Epidermal melanocyte (primary cell): ENCODE results near the gene SKOR2.

ENCODE experiments used
- DNase-seq: peaks from one replicate; pipeline ENCODE4 v3.0.0; 2011; ENCODE audit warnings: low spot score; ENCODE audit not compliant: insufficient read length

SKOR2 gene

DNA sequence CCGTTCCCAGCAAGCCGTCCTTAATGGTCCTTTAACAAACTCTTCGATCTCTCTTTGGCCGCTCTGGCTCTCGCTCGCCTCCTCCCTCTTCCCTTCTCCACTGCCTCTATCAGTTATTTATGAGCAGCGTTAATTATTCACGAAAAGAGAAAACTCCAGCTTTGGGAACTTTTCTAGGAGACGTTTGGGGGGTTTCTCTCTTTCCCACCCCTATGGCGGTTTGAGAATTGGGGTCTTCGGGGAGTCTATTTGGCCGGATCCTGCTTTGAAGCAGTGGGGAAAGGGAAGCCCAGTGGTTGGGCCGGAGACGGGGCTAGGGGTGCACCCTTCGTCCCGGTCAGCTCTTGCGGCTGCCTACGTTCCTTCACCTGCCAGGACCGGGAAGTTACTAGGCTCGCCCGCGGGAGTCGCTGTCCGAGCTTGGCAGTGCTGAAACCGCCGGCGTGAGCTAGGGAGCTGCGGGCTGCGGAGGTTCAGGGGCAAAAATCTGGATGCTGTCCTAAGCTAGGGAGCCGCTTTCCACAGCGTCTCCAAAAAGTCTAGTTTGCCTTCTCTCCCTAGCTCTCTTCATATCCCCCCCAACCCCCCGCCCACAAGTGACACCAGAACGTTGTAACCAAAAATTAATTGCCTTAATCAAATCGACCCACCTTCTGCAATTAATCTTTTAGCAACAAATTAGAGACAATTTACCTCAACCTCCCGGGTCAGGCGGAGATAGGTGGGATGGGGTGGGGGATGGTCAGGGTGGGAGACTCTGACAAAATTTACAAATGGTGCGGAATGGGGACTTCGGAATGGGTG lies 8.9 kb upstream of the SKOR2 start:
- DNase-seq, result no peak

DNA sequence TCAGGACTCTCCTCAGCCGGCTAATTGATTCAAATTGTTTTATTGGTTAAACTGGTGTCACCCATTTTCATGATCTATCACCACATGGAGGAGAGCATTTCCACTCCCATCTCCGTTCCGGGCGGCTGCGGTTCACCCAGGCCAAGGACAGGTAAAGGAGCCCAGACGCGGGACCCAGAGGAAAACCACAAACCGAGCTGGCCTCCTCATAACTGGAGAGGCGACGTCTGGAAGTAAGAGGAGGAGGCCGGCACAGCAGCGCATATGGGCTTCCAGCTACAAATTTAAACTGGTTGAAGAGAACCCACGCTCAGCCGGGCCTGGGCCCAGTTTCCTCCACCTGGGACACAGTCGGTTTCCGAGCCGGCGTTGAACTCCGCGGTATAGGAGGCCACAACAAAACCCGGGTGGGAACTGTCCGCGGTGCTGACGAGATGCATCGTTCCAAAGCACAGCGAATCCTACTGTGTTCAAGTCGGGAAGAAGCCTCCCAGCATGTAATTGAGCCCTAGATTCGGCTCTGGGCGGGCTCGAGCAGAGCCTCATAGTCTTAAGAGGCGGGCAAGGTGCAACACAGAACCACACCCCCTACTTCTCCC lies 3.0 kb upstream of the SKOR2 start:
- no peak for DNase-seq

DNA sequence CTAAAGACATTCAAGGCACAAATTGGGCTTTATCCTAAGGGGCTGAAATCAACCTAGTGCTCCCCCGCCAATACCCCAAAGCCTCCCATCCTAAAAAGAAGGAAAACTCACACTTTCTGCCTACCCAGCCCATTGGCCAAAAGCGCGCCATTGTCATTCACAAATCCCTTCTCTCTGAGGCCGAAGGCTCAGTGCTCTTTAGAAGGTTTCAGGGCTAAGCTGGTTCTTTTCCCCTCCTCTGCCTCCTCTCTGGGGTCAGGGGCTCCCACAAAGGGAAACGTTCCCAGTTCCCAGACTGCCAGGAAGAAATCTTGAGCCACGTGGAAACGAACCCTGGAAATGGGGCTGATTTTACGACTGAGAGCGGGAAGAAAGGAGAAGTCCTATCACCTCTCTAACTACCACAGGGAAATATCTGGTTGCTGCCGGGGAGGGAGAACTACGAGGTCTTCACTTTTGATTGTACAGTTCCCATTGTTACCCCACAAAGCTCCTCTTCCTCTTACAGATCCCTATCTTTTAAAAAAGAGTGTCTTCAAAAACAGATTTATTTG lies 1.7 kb upstream of the SKOR2 start:
- no peak for DNase-seq

DNA sequence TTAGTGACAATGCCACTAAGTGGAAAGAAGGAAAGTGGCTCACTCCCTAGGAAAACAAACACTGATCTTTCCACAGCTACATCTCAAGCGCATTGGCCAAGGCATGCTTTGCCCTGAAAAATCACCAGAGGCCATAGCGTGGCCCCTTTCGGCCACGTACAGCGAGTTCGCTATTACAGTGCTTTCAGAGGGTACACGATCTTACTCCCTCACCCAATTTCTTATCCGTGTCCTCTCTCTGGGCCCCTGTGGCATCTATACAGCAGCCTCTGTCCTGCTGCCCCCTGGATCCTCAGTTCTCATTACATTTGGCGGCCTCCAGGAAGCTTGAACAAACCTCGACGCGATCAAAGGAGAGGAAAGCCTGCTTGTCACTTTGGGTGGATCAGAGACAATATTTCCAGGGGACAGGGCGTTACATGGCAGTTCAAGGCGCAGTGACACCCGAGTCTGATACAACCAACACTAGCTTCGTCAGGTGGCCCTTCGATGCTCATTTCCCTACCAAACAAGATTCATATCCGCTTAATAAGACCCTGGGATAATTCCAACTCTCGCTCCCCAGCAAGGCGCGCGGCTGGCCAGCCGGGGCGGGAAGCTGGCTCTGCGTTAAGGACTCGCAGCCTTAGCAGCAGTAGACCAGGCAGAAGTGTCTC lies 941 bp downstream of the SKOR2 start:
- no peak for DNase-seq

DNA sequence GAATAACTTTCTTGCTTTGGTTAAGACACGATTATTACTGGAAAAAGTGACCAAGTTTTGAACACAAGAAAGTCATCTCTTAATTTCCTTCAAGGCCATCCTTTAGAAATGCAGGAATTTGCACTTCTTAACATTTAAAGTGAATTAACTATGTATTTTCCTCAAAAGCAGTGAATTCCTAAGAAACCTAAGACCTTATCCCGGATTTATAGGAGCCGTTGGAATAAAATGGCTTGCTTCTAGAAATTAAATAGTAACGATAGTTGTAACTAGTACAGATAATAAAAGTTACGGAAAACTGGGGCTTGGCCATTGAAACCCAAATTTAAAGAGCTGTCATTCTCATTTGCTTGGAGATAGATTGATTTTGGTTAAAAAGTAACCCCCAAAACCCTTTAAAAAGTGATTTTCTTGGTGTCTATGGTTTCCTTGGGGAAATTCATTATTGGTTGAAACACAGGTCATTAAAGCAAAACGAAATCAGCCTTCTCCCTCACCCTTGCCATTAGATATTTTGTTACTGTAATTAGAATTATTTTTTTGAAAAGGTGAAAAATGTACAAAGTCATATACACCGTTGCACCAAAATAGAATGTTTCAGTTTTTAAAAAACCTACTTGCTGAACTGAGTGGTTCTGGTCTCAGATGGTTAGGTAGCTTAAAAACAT lies 2.0 kb downstream of the SKOR2 start:
- DNase-seq, result no peak

DNA sequence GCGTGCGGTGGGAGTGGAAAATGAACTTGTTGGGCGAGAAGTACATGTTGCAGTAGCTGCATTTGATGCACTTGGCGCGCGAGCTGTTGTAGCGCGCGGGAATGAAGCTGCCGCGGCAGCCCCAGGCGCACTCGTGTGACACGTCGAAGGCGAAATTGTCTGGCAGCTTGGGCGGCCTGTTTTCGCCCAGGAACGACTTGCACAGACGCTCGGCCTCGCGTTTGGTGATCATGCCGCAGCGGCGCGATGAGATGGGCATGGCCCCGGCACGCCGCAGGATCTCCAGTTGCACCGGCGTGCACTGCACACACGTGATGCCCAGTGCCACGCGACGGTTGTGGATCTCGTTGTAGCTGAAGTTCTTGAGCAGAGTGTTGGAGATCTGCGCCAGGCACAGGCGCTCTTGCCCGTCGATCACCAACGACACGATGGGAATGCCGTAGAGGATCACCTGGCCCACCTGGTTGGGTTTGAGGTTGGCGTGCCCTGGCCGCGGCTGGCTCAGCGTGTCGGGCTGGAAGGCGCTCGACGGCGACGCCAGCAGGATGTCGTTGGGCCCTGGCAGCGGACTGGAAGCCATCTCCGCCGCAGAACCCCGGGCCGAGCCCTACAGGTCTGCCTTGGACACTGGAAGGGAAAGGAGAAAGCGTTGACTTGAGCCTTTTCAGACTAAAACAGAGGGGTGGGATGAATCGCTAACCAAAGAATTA lies 2.7 kb downstream of the SKOR2 start:
- DNase-seq, result no peak

DNA sequence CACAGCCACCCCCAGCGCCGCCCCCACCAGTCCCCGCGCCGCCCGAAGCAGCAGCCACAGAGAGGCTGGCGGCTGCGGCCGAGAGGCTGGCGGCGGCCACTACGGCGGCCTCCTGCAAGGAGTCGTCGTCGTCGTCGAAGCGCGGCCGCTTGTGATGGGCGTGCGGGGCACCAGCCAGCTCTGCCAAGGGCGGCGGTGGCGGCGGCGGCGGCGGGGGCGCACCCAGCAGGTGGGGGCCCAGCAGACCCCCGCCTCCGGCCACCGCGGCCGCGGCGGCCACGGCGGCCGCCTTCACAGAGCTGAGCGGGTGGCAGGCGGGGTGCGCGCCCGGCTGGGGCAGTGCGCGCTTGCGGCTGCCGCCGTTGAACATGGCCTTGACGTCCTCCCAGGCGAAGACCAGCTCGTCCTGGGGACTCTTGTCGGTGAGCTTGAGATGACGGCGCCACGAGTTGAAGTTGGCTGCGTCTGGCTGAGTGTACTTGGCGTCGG lies 3.3 kb downstream of the SKOR2 start:
- DNase-seq, result no peak

DNA sequence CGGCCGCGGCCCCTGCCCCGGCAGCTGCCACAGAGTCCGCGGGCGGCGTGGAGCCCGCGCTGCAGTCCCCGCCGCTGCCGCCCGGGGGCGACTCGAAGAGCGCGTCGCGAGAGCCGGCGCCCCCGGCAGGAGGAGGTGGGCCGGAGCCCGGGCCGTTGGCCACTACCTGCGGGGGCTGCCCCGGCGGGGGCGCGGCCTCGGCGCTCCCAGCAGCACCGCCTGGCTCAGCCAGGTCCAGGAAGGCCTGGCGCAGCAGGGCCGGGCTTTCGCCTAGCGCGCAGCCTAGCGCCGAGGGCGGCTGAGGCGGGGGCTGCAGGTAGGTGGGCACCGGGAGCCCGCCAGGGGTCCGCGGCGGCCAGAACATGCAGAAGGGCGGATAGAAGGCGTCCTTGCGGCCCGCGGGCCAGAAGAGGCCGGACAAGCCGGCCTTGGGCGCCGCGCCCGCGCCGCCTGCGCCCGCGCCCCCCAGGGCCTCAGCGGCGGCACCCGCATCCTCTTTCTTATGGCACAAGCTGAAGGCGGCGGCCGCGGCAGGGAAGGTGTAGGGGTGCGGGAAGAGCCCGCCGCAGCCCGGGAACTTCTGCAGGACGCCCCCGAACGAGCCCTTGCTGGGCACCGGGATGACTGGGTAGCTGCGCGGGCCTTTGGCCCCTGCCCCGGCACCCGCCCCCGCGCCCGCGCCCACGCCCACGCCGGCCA lies 3.9 kb downstream of the SKOR2 start:
- DNase-seq, result no peak

DNA sequence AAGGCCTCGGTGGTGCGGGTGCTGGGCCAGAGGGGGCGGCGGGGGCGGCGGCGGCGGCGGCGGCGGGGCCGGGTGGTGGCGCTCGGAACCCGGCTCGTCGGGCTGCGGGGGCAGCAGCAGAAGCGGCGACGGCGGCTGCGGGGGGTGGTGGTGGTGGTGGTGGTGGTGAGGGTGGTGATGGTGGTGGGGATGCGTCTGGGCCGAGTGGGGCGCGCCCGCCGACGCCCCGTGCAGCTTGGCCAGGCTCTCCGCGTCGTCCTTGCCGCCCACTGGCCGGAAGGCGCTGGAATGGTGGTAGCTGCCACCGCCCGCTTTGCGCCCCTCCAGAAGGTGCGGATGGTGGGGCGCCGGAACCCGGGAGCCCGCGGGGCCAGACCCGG lies 4.4 kb downstream of the SKOR2 start:
- DNase-seq, result no peak

DNA sequence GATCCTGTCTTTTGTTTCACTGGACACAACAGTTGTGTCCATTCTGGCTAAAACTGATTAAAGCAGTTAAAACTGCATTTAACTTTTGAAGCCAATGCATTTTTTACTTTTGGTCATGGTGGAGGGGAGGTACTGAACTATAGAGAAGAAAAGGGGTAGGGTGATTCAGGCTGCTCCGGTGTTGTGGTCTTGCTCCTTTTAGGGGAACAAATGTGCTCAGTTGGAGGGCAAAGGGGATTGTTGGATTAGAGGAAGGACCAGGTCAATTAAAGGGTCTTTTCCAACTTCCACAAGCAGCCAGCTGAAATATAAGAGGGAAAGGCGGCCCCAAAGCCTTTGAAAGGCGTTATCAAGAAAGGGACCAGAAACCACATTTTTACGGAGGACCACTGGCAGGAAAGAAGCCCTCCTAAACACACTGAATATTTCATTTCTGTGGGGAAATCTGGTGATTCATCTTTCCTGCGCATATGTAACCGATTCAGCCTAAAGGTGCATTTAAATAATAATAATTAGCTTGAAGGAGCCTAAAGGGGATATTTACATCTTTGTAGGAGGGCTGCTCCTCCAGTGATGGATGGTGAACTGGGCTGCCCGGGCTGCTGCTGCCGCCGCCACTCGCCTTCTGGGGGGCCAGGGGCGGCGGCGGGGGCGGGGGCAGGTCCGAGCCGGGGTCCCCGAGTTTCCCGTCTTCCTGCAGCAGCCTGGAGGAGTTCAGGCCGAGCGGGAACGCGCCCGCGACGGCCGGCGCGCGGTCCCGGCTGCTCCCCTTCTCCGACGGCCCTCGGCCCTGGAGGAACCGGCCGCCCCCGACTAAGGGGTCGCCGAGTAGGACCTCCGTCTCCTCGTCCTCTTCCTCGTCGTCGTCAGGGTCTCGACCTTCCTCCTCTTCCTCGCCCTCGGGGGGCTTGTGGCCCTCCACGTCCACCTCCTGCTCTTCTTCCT lies 5.2 kb downstream of the SKOR2 start:
- no peak for DNase-seq

DNA sequence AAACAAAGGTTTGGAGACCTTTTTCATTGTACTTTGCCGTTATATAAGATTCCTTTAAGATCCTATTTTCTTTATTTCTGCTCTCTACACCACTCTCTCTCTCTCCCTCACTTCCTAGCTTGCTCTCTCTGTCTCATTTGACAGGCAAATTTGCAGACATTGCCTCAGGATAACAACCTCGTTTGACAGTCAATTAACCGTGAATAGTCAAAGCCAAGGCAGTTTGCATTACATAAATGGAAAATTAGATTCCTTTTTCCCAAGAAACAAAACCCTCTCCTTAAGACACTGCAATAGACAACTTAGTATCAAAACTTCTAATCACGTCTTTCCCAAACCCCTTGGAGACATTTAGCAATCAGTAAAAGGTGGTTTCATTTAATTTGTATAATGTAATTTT lies 7.4 kb downstream of the SKOR2 start:
- DNase-seq, result no peak

DNA sequence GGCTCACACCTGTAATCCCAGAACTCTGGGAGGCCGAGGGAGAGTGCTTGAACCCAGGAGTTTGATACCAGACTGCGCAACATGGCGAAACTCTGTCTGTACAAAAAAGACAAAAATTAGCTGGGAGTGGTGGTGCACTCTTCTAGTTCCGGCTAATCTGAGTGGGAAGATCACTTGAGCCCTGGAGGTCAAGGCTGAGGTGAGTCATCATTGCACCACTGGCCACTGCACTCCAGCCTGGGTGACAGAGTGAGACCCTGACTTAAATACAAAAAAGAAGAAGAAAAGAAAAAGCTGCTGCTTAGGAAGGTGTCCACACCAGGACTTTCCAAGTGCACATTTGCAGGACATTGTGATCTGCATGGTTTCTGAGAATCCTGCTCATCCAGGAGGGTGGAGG lies 16.4 kb downstream of the SKOR2 start:
- DNase-seq, result no peak

DNA sequence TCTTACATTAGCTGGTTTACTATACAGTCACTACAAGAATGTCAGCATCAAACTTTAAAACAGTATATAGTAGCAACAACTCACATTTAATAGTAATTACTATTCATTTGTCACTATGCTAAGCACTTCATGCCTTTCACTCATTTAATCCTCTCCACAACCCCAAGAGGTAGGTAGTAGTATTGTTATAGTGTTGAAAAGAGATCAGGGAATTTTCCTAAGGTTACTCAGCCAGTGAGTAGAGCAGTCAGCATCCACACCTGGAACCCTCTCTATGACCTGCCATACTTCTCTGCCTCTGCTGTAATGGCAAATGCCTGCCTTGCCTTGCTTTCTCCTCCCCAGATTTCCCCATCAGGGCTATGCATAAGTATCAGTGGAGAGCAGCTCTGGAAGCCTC lies 24.8 kb downstream of the SKOR2 start:
- no peak for DNase-seq

DNA sequence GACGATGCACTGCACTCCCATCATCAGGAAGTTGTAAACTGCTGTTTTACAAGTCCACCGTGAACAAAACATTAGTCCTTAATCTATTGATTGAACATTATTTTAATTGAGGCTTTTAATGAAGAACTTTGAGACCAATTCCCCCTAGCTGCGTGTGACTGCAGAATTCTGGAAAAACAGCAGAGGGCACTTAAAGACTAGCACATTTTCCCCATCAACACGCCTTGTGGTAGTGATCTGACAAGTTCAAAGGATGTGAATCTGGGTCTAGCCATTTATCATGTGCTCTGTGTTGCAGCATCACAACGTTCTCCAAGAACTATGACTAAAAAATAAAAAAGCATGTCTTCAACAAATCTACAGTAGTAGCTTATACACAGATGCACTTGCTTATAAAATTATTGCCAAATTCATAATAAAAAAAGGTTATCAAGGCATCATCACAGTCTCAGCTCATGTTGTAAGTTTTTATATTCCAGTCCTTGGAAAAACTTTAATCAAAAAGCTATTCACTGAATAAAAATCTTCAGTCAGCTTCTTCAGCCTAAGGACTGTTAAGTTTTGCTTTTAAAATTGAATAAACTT lies 35.8 kb downstream of the SKOR2 start:
- no peak for DNase-seq

DNA sequence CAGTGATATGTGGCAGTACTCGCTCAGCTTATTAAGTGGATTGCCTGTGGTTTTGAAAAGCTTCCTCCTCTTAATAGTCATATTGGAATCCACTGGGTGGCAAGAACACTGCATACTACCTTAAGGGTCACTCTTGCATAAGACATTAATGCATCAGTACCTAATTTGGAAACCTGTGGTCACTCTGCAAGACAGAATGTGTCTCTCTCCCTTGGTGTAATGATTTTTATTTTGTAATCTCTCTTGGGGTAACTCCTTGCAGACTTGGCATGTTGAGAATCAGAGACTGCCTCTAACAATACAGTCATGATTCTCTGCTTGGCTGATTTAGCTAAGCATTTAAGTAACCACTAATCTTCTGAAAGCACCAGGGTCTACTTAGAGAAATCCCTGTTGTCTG lies 42.3 kb downstream of the SKOR2 start:
- no peak for DNase-seq

DNA sequence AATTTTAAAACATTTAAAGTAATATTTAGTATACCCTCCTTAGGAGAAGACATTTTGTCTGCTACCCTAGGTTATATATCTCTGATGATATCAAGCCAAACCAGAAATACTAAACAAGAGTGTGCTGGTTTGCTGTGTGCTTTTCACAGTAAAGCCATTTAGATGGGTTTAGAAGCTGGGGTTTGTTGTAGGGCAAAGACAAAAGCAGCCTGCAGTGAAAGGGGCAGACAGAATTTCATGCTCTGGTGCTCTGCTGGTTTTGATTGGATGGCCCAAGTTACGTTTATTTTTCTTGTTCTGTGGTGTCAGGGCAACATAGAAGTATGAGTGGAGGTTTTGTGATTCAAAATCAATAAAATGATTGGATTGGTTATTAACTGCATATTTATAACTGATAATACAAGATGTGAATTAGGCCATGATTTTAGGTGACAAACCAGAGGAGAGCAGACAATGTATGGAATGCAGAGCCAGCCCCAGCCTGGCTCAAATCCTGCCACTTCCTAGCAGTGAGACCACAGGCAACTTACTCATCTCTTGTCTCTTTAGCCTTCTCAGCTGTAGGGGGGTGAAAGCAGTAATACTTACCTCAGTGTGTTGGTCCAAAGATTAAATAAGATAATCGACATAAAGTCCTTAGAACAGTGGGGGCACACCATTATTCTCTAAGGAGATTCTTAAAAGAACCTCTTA lies 44.4 kb downstream of the SKOR2 start:
- no peak for DNase-seq

DNA sequence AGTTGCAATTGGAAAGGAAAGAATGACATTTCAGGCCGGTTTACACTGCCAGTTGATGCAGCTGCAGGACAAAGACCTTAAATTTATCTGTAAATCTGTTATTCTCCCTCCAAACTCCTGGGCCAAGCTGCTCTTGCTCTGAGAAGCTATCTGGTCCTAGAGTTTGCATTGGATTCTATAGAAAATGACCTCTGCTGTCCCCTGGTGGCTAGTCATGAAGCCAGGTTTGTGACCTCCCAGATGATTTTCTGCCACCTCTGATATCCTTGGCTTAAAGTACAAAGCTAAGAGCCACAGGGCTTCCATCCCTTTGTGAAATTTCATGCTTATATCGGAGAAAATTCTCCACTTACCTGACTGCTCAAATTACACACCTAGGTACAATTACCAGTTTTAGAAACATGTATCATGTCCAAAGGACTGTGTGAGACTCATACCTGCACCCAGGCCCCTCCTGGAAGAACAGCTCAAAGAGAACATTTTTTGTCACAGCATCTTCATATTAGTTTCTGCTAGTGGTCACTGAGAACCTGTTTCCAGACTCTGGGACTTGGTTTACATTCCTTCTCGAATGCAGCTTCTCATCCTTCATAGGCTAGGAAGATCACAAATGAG lies 46.4 kb downstream of the SKOR2 start:
- no peak for DNase-seq
